ENCODE data around the gene JAK2. TPM values are rescaled to one million over a fixed set of nuclear protein-coding genes. Genes with fewer than 3 reads are reported as not detected.
A peak's percentile ranks its signal among the peaks of the same experiment; 100 is the strongest.

JAK2 gene
- total RNA-seq (2012; rRNA removed) (6.1 and 7.2 TPM in 2 replicates), polyA plus RNA-seq (2012; rRNA removed) (1.6 and 2.3 TPM in 2 replicates), Bru-seq, nascent RNA (percentile 79 among the genes with signal in this experiment), BruChase-seq, experiment 1, labeled RNA remaining after a 6-hour chase (percentile 59 among the genes with signal in this experiment), BruChase-seq, experiment 2, labeled RNA remaining after a 2-hour chase (percentile 69 among the genes with signal in this experiment)
- polyA plus RNA-seq (2012; cell fraction: cytosol; rRNA removed), result 0.31 and 0.57 TPM in 2 replicates
- 0.51 and 3.4 TPM in 2 replicates for polyA plus RNA-seq (2012; cell fraction: nucleus; rRNA removed; ENCODE audit: low replicate concordance)
- long read RNA-seq, full-length matches to known transcripts, result 8 of 20 reads
- long read RNA-seq, partial matches to known transcripts, result 7 of 20 reads
- long read RNA-seq, other reads (novel, unspliced or antisense), result 5 of 20 reads

- H2BK120ac ChIP-seq (ENCODE audit: low read depth, low read length), result peak within 1 kb of the TSS; percentile 86
- H3K27ac ChIP-seq (ENCODE audit: insufficient read depth, low read length), result peak within 1 kb of the TSS; percentile 95
- peak within 1 kb of the TSS; percentile 45; the same call in 1 of the 2 replicates for H2AK5ac ChIP-seq (ENCODE audit: low read depth, low read length)
- H4K91ac ChIP-seq (ENCODE audit: insufficient read depth, low read depth, low read length), result peak within 1 kb of the TSS; percentile 91
- H2AFZ ChIP-seq (replicated peaks; ENCODE audit: low read length, poor library complexity), result peak within 1 kb of the TSS; percentile 99
- peak within 1 kb of the TSS; percentile 76 for H3K23ac ChIP-seq (ENCODE audit: low read depth, low read length)
- peak within 1 kb of the TSS; percentile 94 for H3K9ac ChIP-seq (ENCODE audit: low read depth, low read length)
- ChIA-PET POLR2A (ENCODE audit: unreplicated experiment) (no interaction called here), CTCF (interaction anchor here (1.0 to 1.1 kb wide), 2 partner anchors 225 to 615 kb away, joined by 3 to 4 read pairs; no protein-coding TSS in a partner anchor)
- dilution Hi-C loops (cut with HindIII; ENCODE audit: low sequenced_read_pairs, unreplicated experiment) (no loop called here), intact Hi-C loops (cut with micrococcal nuclease) (loop anchor here (1.0 to 10.0 kb wide), 7 partner anchors 58 to 452 kb away; partner anchors contain the start of genes PLGRKT and RCL1), in situ Hi-C loops (cut with MboI; ENCODE audit: low sequenced_read_pairs) (loop anchor here (5.0 to 10.0 kb wide), 3 partner anchors 60 to 600 kb away; no protein-coding TSS in a partner anchor)
- WGBS, 2 experiments (ENCODE audit: extremely low coverage in 2 of 2, insufficient read length in 1 of 2), result 0% methylated on average over 39 of the region's 84 CpGs; no CpG with 5 or more reads in 1 of the 2 experiments
- H3K4me3 ChIP-seq (ENCODE audit: insufficient read depth, low read depth, low read length), result peak within 1 kb of the TSS; percentile 64
- no peaks in the 10 kb centered on the region for H4K20me1 ChIP-seq (ENCODE audit: insufficient read depth, low read length)
- ATAC-seq (ENCODE audit: low read depth), result peak; percentile 89
- H3K4me1 ChIP-seq (ENCODE audit: control insufficient read depth, insufficient read depth, low read length), result 0 out of 2 replicates have a peak, but pooled peaks cover 4% of the 10 kb centered on the region
- peak within 1 kb of the TSS; percentile 34 for H4K5ac ChIP-seq (ENCODE audit: low read depth, low read length)
- 0 out of 2 replicates have a peak, but pooled peaks cover 2% of the 10 kb centered on the region for H3K9me1 ChIP-seq (ENCODE audit: insufficient read depth, low read length)
- H3K27me3 ChIP-seq (ENCODE audit: control insufficient read depth, insufficient read depth, low read length), result no peaks in the 10 kb centered on the region
- peak within 1 kb of the TSS; percentile 82 for H3K56ac ChIP-seq (ENCODE audit: extremely low read depth, insufficient read depth, low read length)
- no peak within 1 kb of the TSS for H2BK20ac ChIP-seq (ENCODE audit: low read depth, low read length)
- peak within 1 kb of the TSS; percentile 93 for H3K4ac ChIP-seq (ENCODE audit: low read depth, low read length)
- H3K36me3 ChIP-seq (ENCODE audit: control insufficient read depth, insufficient read depth, low read length), result no peaks in the 10 kb centered on the region
- BruUV-seq (replicated peaks), result no TSS peak
- H2BK5ac ChIP-seq (ENCODE audit: low read depth, low read length, poor library complexity, severe bottlenecking), result peak within 1 kb of the TSS; percentile 94
- peak within 1 kb of the TSS; percentile 78; the same call in 2 of the 3 replicates for H2BK15ac ChIP-seq (ENCODE audit: low read depth, low read length)
- peak within 1 kb of the TSS; percentile 70 for H2AK9ac ChIP-seq (replicated peaks; ENCODE audit: low read depth, low read length, poor library complexity)
- DNase-seq, result peak; percentile 93
- no peaks in the 10 kb centered on the region for H3K9me3 ChIP-seq (ENCODE audit: control insufficient read depth, insufficient read depth, low read length)
- peak within 1 kb of the TSS; percentile 75 to 76 for H4K8ac ChIP-seq (ENCODE audit: low read depth in 2 of 2, low read length in 2 of 2)
- H3K18ac ChIP-seq (ENCODE audit: low read depth, low read length), result peak within 1 kb of the TSS; percentile 53
- peaks cover 8 to 28% of the 10 kb centered on the region in 2 experiments for H3K79me1 ChIP-seq (ENCODE audit: low read depth in 1 of 2, low read length in 2 of 2)
- peak within 1 kb of the TSS; percentile 94 for H3K14ac ChIP-seq (replicated peaks; ENCODE audit: low read depth, low read length)
- peak within 1 kb of the TSS; percentile 86 for H3K4me2 ChIP-seq (ENCODE audit: low read depth, low read length)
- TF ChIP-seq USF2 (IDR thresholded peaks at IDR 0.05; ENCODE audit: low read depth, low read length) (no peak), RCOR1 (IDR thresholded peaks at IDR 0.05; ENCODE audit: insufficient replicate concordance, low read length) (peak; percentile 2), FOS (IDR thresholded peaks at IDR 0.05; ENCODE audit: low read depth, low read length) (peak; percentile 74), RFX5 (IDR thresholded peaks at IDR 0.05; ENCODE audit: low read depth, low read length) (no peak), ELK1 (IDR thresholded peaks at IDR 0.05; ENCODE audit: borderline replicate concordance, low read depth, low read length) (no peak), POLR2A (IDR thresholded peaks at IDR 0.05; ENCODE audit: low read depth, low read length) (peak; percentile 55), RAD21 (IDR thresholded peaks at IDR 0.05; ENCODE audit: low read length) (peak; percentile 37), MAFK (IDR thresholded peaks at IDR 0.05; ENCODE audit: low read depth, low read length) (no peak), CTCF (conservative IDR thresholded peaks at IDR 0.05; ENCODE audit: low read depth, low read length) (peak; percentile 57), BHLHE40 (IDR thresholded peaks at IDR 0.05; ENCODE audit: low read depth, low read length) (peak; percentile 56), MAZ (IDR thresholded peaks at IDR 0.05; ENCODE audit: borderline replicate concordance, low read depth, low read length) (peak; percentile 77; the same call in 1 of the 2 replicates)
These were observed at the start of gene JAK2 for GRCh38 chr9:4984621-4985385. Gene JAK2 (plus strand): TSS chr9:4985272. CDS start chr9:5021988, 36,716 bp downstream.
